HG03354 (cell line): ENCODE data around the gene TUBB1.

ENCODE experiments used
- ATAC-seq: cut with Tn5 transposase; IDR thresholded peaks from one replicate; pipeline ENCODE4 v1.9.1; 2021; ENCODE audit warnings: mild to moderate bottlenecking; ENCODE audit not compliant: unreplicated experiment, poor library complexity, severe bottlenecking

TUBB1 gene

GRCh38 chr20:58987790-58988564, 31.3 kb upstream of the TUBB1 start:
- no peak for ATAC-seq

GRCh38 chr20:58988565-58988882, 30.7 kb upstream of the TUBB1 start:
- ATAC-seq: no peak

GRCh38 chr20:58989196-58989595, 30.0 kb upstream of the TUBB1 start:
- ATAC-seq: no peak

GRCh38 chr20:58990651-58991445, 28.4 kb upstream of the TUBB1 start:
- no peak for ATAC-seq

GRCh38 chr20:58991715-58992114, 27.5 kb upstream of the TUBB1 start:
- no peak for ATAC-seq

- ATAC-seq: no peak
Observed at GRCh38 chr20:58992911-58993310, 26.3 kb upstream of the TUBB1 start.

- no peak for ATAC-seq
Observed at GRCh38 chr20:58993332-58994248, 25.6 kb upstream of the TUBB1 start.

GRCh38 chr20:58994390-58995159, 24.7 kb upstream of the TUBB1 start:
- ATAC-seq: no peak

- no peak for ATAC-seq
Observed at GRCh38 chr20:58995461-58996225, 23.6 kb upstream of the TUBB1 start.

GRCh38 chr20:58996226-58996611, 23.0 kb upstream of the TUBB1 start:
- no peak for ATAC-seq

GRCh38 chr20:58997141-58997770, 22.0 kb upstream of the TUBB1 start:
- ATAC-seq: no peak

- ATAC-seq: no peak
Observed at GRCh38 chr20:58998656-58999055, 20.6 kb upstream of the TUBB1 start.

- ATAC-seq: no peak
Observed at GRCh38 chr20:59000326-59000725, 18.9 kb upstream of the TUBB1 start.

- ATAC-seq: no peak
Observed at GRCh38 chr20:59001068-59001448, 18.2 kb upstream of the TUBB1 start.

GRCh38 chr20:59001449-59002171, 17.6 kb upstream of the TUBB1 start:
- no peak for ATAC-seq

GRCh38 chr20:59002388-59002787, 16.8 kb upstream of the TUBB1 start:
- ATAC-seq: no peak

- ATAC-seq: no peak
Observed at GRCh38 chr20:59002874-59003399, 16.3 kb upstream of the TUBB1 start.
